GM12865 (cell line): ENCODE measurements around the gene DNER.
A peak's percentile ranks its signal among the peaks of the same experiment; 100 is the strongest.
"Not testable (repeated sequence)": the region's sequence is repeated elsewhere in the genome, so short reads cannot be mapped to it uniquely, and the experiment has no call there.

Source experiments
- DNase-seq: peaks from one replicate; pipeline ENCODE4 v3.0.0; 2010; ENCODE audit warnings: low read depth
- H3K4me3 ChIP-seq: 2 replicates; pipeline ENCODE4 v1.5.1; 2011; ENCODE audit warnings: mild to moderate bottlenecking, low read depth, low read length, control low read depth
- TF ChIP-seq, protein P1 (sequence below): IDR thresholded peaks from 2 replicates; pipeline ENCODE4 v1.5.1; 2011; ENCODE audit warnings: low read length, control low read depth, low read depth, inconsistent platforms; ENCODE audit not compliant: insufficient read depth; ENCODE audit errors: missing control alignments

Gene DNER, protein sequence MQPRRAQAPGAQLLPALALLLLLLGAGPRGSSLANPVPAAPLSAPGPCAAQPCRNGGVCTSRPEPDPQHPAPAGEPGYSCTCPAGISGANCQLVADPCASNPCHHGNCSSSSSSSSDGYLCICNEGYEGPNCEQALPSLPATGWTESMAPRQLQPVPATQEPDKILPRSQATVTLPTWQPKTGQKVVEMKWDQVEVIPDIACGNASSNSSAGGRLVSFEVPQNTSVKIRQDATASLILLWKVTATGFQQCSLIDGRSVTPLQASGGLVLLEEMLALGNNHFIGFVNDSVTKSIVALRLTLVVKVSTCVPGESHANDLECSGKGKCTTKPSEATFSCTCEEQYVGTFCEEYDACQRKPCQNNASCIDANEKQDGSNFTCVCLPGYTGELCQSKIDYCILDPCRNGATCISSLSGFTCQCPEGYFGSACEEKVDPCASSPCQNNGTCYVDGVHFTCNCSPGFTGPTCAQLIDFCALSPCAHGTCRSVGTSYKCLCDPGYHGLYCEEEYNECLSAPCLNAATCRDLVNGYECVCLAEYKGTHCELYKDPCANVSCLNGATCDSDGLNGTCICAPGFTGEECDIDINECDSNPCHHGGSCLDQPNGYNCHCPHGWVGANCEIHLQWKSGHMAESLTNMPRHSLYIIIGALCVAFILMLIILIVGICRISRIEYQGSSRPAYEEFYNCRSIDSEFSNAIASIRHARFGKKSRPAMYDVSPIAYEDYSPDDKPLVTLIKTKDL

DNA sequence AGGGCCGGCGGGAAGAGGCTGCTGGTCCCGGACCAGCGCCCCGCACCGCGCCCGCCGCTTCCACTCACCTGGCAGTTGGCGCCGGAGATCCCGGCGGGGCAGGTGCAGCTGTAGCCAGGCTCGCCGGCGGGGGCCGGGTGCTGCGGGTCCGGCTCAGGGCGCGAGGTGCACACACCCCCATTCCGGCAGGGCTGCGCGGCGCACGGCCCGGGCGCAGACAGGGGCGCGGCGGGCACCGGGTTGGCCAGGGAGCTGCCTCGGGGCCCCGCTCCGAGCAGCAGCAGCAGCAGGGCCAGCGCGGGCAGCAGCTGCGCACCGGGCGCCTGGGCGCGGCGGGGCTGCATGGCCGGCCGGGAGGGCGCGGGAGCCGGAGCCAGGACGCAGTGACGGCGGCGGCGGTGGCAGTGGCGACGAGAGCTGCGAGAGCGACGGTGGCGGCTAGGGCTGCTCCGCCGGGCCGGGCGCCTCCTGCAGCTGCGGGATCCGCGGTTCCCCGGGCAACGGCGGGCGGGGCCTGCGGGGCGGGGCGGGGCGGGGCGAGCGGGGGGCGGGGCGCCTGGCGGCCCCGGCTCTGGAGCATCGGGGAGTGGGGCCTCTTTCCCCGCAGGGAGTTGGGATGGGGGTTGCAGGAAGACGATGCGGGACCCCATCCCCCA, at the start of gene DNER:
DNER (minus strand) TSS at position 476 of the 656 bp plus-strand sequence; CDS start at position 344, 132 bp downstream.
- peak within 1 kb of the TSS; percentile 29 for H3K4me3 ChIP-seq
- TF ChIP-seq, protein P1, sequence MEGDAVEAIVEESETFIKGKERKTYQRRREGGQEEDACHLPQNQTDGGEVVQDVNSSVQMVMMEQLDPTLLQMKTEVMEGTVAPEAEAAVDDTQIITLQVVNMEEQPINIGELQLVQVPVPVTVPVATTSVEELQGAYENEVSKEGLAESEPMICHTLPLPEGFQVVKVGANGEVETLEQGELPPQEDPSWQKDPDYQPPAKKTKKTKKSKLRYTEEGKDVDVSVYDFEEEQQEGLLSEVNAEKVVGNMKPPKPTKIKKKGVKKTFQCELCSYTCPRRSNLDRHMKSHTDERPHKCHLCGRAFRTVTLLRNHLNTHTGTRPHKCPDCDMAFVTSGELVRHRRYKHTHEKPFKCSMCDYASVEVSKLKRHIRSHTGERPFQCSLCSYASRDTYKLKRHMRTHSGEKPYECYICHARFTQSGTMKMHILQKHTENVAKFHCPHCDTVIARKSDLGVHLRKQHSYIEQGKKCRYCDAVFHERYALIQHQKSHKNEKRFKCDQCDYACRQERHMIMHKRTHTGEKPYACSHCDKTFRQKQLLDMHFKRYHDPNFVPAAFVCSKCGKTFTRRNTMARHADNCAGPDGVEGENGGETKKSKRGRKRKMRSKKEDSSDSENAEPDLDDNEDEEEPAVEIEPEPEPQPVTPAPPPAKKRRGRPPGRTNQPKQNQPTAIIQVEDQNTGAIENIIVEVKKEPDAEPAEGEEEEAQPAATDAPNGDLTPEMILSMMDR, result no peak
- DNase-seq, result peak; percentile 53

DNA sequence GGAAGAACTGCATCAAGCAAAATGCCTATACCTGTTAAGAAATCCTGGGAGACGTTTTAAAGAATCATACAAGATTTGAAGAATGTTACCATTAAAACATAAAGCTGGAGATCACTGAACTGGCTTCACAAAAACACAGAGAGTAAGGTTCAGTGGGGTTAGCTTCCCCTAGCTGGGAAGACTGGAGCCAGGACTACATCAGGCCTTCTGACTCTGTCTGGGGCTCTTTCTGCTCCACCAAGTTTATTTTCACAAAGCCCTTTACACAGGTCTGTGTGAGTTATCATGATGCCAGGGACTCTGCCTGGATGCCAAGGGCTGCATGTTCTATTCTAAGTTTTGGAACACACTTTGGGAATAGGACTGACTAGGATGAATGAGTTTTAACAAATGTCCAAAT, 47.3 kb upstream of the DNER start:
- DNase-seq, result no peak
- no peak overlapping the region for H3K4me3 ChIP-seq
- TF ChIP-seq, protein P1, result no peak

DNA sequence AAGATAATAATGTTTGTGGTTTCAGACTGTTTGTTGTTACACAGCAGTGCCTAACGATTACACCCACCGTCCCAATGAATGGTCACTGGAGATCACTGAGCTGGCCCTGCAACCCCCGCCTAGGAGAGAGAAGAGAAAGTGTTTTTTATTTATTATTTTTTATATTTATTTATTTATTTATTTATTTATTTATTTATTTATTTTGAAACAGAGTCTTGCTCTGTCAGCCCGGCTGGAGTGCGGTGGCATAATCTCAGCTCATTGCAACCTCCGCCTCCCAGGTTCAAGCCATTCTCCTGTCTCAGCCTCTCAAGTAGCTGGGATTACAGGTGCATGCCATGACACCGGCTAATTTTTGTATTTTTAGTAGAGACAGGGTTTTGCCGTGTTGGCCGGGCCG, 43.1 kb upstream of the DNER start:
- not testable (repeated sequence) for H3K4me3 ChIP-seq

DNA sequence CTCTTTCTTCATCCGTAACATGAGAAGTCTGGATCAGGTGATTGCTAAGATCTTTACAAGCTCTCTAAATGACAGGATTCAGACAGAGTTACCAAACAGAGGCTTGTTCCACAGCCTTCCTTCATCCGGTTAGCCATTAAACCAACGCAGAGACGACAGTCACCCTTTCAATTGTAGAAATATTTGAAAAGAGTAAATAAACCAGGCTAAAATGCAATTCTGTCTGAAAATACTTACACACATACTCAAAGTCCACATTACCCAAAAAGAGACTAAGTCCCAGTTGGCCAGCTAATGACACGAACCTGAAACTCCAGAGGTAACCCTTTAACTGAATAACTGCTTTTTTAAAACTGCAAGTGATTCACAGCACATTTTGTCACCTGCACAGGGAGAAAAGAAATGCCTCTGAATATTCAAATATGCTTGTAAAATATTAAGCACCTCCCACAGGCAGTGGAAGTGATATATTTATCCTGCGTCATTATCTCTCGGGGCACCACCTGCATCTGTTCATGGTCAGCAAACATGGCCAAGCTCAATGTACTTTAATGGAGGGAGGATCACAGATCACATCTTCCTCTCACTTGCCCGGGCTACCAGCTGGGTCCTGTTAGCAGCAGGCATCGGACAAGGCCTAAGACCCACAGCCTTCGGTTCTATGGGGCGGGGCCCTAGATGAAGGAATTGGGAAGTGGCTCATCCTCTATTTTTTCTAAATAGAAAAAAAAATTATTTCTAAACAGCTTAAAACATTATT, 38.8 kb upstream of the DNER start:
- no peak overlapping the region for H3K4me3 ChIP-seq
- DNase-seq, result no peak
- TF ChIP-seq, protein P1, result no peak

More for the DNA sequence above, 43.1 kb upstream of the DNER start:
- not testable (repeated sequence) for DNase-seq

DNA sequence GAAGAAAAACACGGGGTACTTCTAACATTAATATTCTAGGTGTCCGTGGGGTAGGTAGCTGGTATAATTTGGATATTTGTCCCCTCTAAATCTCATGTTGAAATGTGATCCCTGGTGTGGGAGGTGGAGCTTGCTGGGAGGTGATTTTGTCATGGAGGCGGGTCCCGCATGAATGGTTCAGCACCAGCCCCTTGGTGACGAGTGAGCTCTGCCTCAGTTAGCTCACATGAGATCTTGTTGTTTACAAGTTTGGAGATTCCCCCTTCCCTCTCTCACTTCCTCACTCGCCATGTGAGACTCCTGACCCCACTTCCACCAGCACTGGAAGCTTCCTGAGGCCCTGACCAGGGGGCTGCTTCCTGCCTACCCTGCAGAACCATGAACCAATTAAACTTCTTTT, 35.4 kb upstream of the DNER start:
- no peak overlapping the region for H3K4me3 ChIP-seq
- TF ChIP-seq, protein P1, result no peak
- DNase-seq, result no peak

DNA sequence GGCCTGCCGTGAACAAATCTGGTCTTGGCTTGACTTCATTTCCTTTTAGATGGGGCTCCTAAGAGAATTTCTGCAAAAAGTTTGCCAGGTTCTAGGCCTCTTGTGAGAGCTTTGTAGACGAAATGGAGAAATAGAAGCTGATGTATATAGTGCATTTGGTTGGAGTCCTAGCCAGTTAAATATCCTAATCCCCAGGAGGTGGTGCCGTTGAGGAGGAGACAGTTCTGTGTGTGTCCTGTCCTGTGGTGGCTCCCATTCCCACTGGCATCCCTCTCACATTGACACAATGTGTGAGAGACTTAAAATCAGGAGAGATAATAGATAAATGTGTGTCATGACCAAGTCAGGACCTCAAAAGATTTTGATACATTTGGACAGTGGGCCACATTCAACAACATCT, 34.6 kb upstream of the DNER start:
- TF ChIP-seq, protein P1, result peak; percentile 7

DNA sequence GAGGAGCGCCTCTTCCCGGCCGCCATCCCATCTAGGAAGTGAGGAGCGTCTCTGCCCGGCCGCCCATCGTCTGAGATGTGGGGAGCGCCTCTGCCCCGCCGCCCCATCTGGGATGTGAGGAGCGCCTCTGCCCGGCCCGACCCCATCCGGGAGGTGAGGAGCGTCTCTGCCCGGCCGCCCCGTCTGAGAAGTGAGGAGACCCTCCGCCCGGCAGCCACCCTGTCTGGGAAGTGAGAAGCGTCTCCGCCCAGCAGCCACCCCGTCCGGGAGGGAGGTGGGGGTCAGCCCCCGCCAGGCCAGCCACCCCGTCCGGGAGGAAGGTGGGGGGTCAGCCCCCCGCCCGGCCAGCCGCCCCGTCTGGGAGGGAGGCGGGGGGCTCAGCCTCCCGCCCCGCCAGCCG, 28.3 kb upstream of the DNER start:
- DNase-seq, H3K4me3 ChIP-seq: not testable (repeated sequence)

More for the DNA sequence above, 34.6 kb upstream of the DNER start:
- H3K4me3 ChIP-seq, result no peak overlapping the region
- no peak for DNase-seq
